Activated T-helper 9 cell treated with anti-CD3 and anti-CD28 coated beads, Interleukin-2, amount 50 U/mL, for 16 hours (primary cell): ENCODE data around the gene HEXA.

Source experiments
- DNase-seq: peaks from one replicate; pipeline ENCODE4 v3.0.0-alpha.2; 2020; ENCODE audit warnings: low read depth

Gene HEXA

GRCh38 chr15:72319360-72319984 is 56.3 kb downstream of the HEXA start:
- DNase-seq: no peak

- DNase-seq: no peak
Measured at GRCh38 chr15:72318408-72318942, 57.3 kb downstream of the HEXA start.

- DNase-seq: no peak
Measured at GRCh38 chr15:72315706-72316370, 60.0 kb downstream of the HEXA start.

- DNase-seq: no peak
Measured at GRCh38 chr15:72313881-72314280, 61.9 kb downstream of the HEXA start.

GRCh38 chr15:72313448-72313840 is 62.4 kb downstream of the HEXA start:
- no peak for DNase-seq

GRCh38 chr15:72312605-72313447 is 63.0 kb downstream of the HEXA start:
- peak; percentile 27 for DNase-seq

- no peak for DNase-seq
Measured at GRCh38 chr15:72307026-72307425, 68.8 kb downstream of the HEXA start.

GRCh38 chr15:72306211-72306785 is 69.5 kb downstream of the HEXA start:
- peak; percentile 3 for DNase-seq

- DNase-seq: no peak
Measured at GRCh38 chr15:72304596-72304995, 71.2 kb downstream of the HEXA start.

GRCh38 chr15:72302955-72303354 is 72.9 kb downstream of the HEXA start:
- DNase-seq: no peak
